Right lobe of liver (tissue), 6 donors: ENCODE data around the gene GPATCH3. TPM values are rescaled to one million over a fixed set of nuclear protein-coding genes. Genes with fewer than 3 reads are reported as not detected.

Experiments
- ATAC-seq, 4 donors: fragments of 200-7000 bp; cut with Tn5 transposase; one replicate each; pipeline ENCODE4 v1.9.1; 2020; ENCODE audit warnings: mild to moderate bottlenecking in 4 of 4, moderate library complexity in 4 of 4
- DNase-seq, 3 donors: peaks; one replicate each; pipeline ENCODE4 v3.0.0-alpha.2; 2020
- H3K27ac ChIP-seq, 3 donors: fragments of 200-600 bp; one replicate each; pipeline ENCODE4 v1.8.0; 2022
- H3K27me3 ChIP-seq, 2 donors: fragments of 200-600 bp; one replicate each; pipeline ENCODE4 v1.8.0; 2022
- H3K36me3 ChIP-seq, 4 donors: fragments of 200-600 bp; sonication (generic) in 1 of 4; one replicate each; pipeline versions ENCODE4 v1.5.1 to v1.8.0; 2017 to 2022; ENCODE audit warnings: control low read depth in 1 of 4
- H3K4me1 ChIP-seq, 4 donors: fragments of 200-600 bp; sonication (generic) in 1 of 4; one replicate each; pipeline versions ENCODE4 v1.5.1 to v1.8.0; 2017 to 2022; ENCODE audit warnings: control low read depth in 1 of 4
- H3K4me3 ChIP-seq, 3 donors: fragments of 200-600 bp; one replicate each; pipeline ENCODE4 v1.8.0; 2022
- H3K9me3 ChIP-seq, 4 donors: fragments of 200-600 bp; sonication (generic) in 1 of 4; one replicate each; pipeline versions ENCODE4 v1.5.1 to v1.8.0; 2017 to 2022; ENCODE audit warnings: control low read depth in 1 of 4
- CTCF ChIP-seq, 4 donors: fragments of 200-600 bp in 3 of 4; fragments of 450-650 bp in 1 of 4; IDR thresholded peaks; one replicate each; pipeline versions ENCODE4 v1.5.1 to v1.8.0; 2016 to 2022; ENCODE audit warnings: antibody characterized with exemption in 4 of 4, mild to moderate bottlenecking in 2 of 4
- POLR2A ChIP-seq: fragments of 450-650 bp; IDR thresholded peaks from one replicate; pipeline ENCODE4 v1.6.1; 2017; ENCODE audit warnings: antibody characterized with exemption, mild to moderate bottlenecking
- WGBS: methylation state at CpG from one replicate; pipeline ENCODE4 v1.1.6; 2018; ENCODE audit warnings: low coverage, low lambda C conversion rate; ENCODE audit not compliant: insufficient coverage; ENCODE audit errors: missing lambda C conversion rate; 5-methylcytosine and 5-hydroxymethylcytosine counted together
- intact Hi-C, 2 donors: fragments of 100-400 bp; cut with DNase I; formaldehyde crosslinking; loops; one replicate each; pipeline versions ENCODE4 v1.11.2 to v1.14.1; 2022
- total RNA-seq, 6 experiments: library from RNA; depleted of rRNA in 2 of 6; stranded (reverse); fragments of >200 nt in 2 of 6; fragmentation: NEBNext Ultra II Directional in 3 of 6; extraction: Animal tissue kit (Norgen Biotek cat#: 25700) in 3 of 6; gene quantifications; one replicate each; pipeline versions ENCODE4 v1.1.0 to v1.2.4, GENCODE V29; 2016 to 2023
- donor health status: DM: no; HTN: yes; CAD: no.
- donor health status: DM: no; HTN: no; CAD: no.
- donor health status: DM: no; HTN: no; CAD: no.
- donor health status: DM: no; HTN: yes; CAD: no.
- donor health status: DM: no; HTN: yes; CAD: no.

Gene GPATCH3
- total RNA-seq, 6 experiments from 2014 or later, result 6.0 to 8.1 (median 7.1) TPM

- Histone ChIP-seq H3K27ac (no peak overlapping the region), H3K9me3 (no peaks in the 10 kb centered on the region), H3K4me1 (peaks cover 0 to 14% (median 2%) of the 10 kb centered on the region in 4 donors), H3K27me3 (no peaks in the 10 kb centered on the region), H3K36me3 (peaks cover 0 to 44% (median 15%) of the 10 kb centered on the region in 4 donors), H3K4me3 (no peak overlapping the region)
- ATAC-seq (no peak), DNase-seq (no peak)
- TF ChIP-seq CTCF (IDR thresholded peaks at IDR 0.05), result no peak
- no peak for TF ChIP-seq POLR2A
- WGBS, result 81% methylated on average over 4 of the region's 13 CpGs
- intact Hi-C loops, result no loop called here
Measured at GRCh38 chr1:26894263-26894662, 6.0 kb downstream of the GPATCH3 start.

GRCh38 chr1:26890467-26890796, 9.8 kb downstream of the GPATCH3 start:
- DNase-seq (no peak), ATAC-seq (peak; percentile 34 to 47 (median 39))
- peak overlapping the region; percentile 71 to 77 (median 73) for H3K27ac ChIP-seq
- H3K36me3 ChIP-seq, result peaks cover 0 to 63% (median 20%) of the 10 kb centered on the region in 4 donors
- H3K9me3 ChIP-seq, result no peaks in the 10 kb centered on the region
- TF ChIP-seq CTCF (IDR thresholded peaks at IDR 0.05) (no peak), POLR2A (no peak)
- peaks cover 0 to 14% (median 0%) of the 10 kb centered on the region in 4 donors for H3K4me1 ChIP-seq
- 0% methylated on average over 12 of the region's 12 CpGs for WGBS
- peak overlapping the region; percentile 80 to 95 (median 95) for H3K4me3 ChIP-seq
- H3K27me3 ChIP-seq, result no peaks in the 10 kb centered on the region
- intact Hi-C loops, result no loop called here

- intact Hi-C loops, result loop anchor here in 1 of 2 donors (5.0 kb wide), 1 partner anchor 38 kb away; no protein-coding TSS in a partner anchor
- Histone ChIP-seq H3K27me3 (no peaks in the 10 kb centered on the region), H3K9me3 (no peaks in the 10 kb centered on the region), H3K4me3 (peak within 1 kb of the TSS; percentile 80 to 95 (median 95)), H3K4me1 (peaks cover 0 to 14% (median 0%) of the 10 kb centered on the region in 4 donors), H3K27ac (peak within 1 kb of the TSS; percentile 71 to 77 (median 73)), H3K36me3 (peaks cover 0 to 64% (median 22%) of the 10 kb centered on the region in 4 donors)
- TF ChIP-seq CTCF (IDR thresholded peaks at IDR 0.05), result no peak
- TF ChIP-seq POLR2A, result peak; percentile 73
- DNase-seq (peak; percentile 84 to 88 (median 84)), ATAC-seq (peak; percentile 94 to 97 (median 95))
- 1% methylated on average over 27 of the region's 89 CpGs for whole genome bisulfite sequencing
Measured at GRCh38 chr1:26889551-26890466, 10.5 kb downstream of the GPATCH3 start, which contains the start of gene GPN2. Gene GPN2 (minus strand): TSS chr1:26890283. CDS start chr1:26890096, 187 bp downstream.

- DNase-seq, result no peak
- H3K4me1 ChIP-seq, result peaks cover 0 to 14% (median 0%) of the 10 kb centered on the region in 4 donors
- TF ChIP-seq CTCF (IDR thresholded peaks at IDR 0.05), result no peak
- TF ChIP-seq POLR2A, result no peak
- H3K27me3 ChIP-seq, result no peaks in the 10 kb centered on the region
- H3K9me3 ChIP-seq, result no peaks in the 10 kb centered on the region
- intact Hi-C loops, result loop anchor here in 1 of 2 donors (5.0 kb wide), 1 partner anchor 36 kb away; no protein-coding TSS in a partner anchor
- 88% methylated on average over 1 of the region's 1 CpG for WGBS
- H3K36me3 ChIP-seq, result peaks cover 0 to 69% (median 23%) of the 10 kb centered on the region in 4 donors
- no peak overlapping the region for H3K27ac ChIP-seq
- no peak overlapping the region for H3K4me3 ChIP-seq
- no peak for ATAC-seq
Measured at GRCh38 chr1:26888231-26888630, 12.0 kb downstream of the GPATCH3 start.
